WTC11 (cell line): Measurements from ENCODE around the gene CALN1. TPM values are rescaled to one million over a fixed set of nuclear protein-coding genes. Genes with fewer than 3 reads are reported as not detected.

Experiments
- ATAC-seq: fragments of 200-7000 bp; cut with Tn5 transposase; 2 replicates; pipeline ENCODE4 v1.10.0; 2021; ENCODE audit warnings: mild to moderate bottlenecking, moderate library complexity
- CTCF ChIA-PET: fragments of 300-600 bp; sonication (Branson Sonifier 250); formaldehyde crosslinking; loops from one replicate; lab custom pipeline; 2021; ENCODE audit warnings: antibody characterized with exemption; lab: Charles Lee
- POLR2A ChIA-PET: fragments of 350-600 bp; sonication (Branson Sonifier 250); formaldehyde crosslinking; loops from one replicate; lab custom pipeline; 2021; ENCODE audit warnings: antibody characterized with exemption; lab: Charles Lee
- DNase-seq: peaks from one replicate; pipeline ENCODE4 v3.0.0; 2021; ENCODE audit warnings: low spot score
- H3K27ac Mint-ChIP-seq: 2 replicates; pipeline ENCODE4 v1.8.0; 2021; ENCODE audit warnings: mixed read lengths
- H3K27me3 Mint-ChIP-seq: 2 replicates; pipeline ENCODE4 v1.8.0; 2021; ENCODE audit warnings: low read depth, mild to moderate bottlenecking, moderate library complexity, mixed read lengths
- H3K36me3 Mint-ChIP-seq: 2 replicates; pipeline ENCODE4 v1.8.0; 2021; ENCODE audit warnings: mixed read lengths
- H3K4me1 Mint-ChIP-seq: 2 replicates; pipeline ENCODE4 v1.8.0; 2022; ENCODE audit warnings: mixed read lengths
- H3K4me3 Mint-ChIP-seq: 2 replicates; pipeline ENCODE4 v1.8.0; 2021; ENCODE audit warnings: mild to moderate bottlenecking, moderate library complexity, mixed read lengths
- H3K9me3 Mint-ChIP-seq: 2 replicates; pipeline ENCODE4 v1.8.0; 2021; ENCODE audit warnings: mixed read lengths
- ATF2 ChIP-seq: sonication (generic); formaldehyde crosslinking; IDR thresholded peaks from 2 replicates; pipeline ENCODE4 v1.8.1; 2022; ENCODE audit warnings: low read depth, missing genetic modification reagents, borderline replicate concordance
- CREM ChIP-seq: sonication (generic); formaldehyde crosslinking; IDR thresholded peaks from 2 replicates; pipeline ENCODE4 v1.8.1; 2022; ENCODE audit warnings: mild to moderate bottlenecking, missing genetic modification reagents, moderate library complexity
- E2F4 ChIP-seq: sonication (generic); formaldehyde crosslinking; IDR thresholded peaks from 2 replicates; pipeline ENCODE4 v1.8.1; 2022; ENCODE audit warnings: low read depth, mild to moderate bottlenecking, moderate library complexity, missing genetic modification reagents, borderline replicate concordance
- ETV6 ChIP-seq: sonication (generic); formaldehyde crosslinking; IDR thresholded peaks from 2 replicates; pipeline ENCODE4 v1.8.1; 2022; ENCODE audit warnings: mild to moderate bottlenecking, missing genetic modification reagents
- FOXJ3 ChIP-seq: sonication (generic); formaldehyde crosslinking; IDR thresholded peaks from 2 replicates; pipeline ENCODE4 v1.9.0; 2021; ENCODE audit warnings: missing genetic modification reagents, mild to moderate bottlenecking, borderline replicate concordance
- FOXP1 ChIP-seq: sonication (generic); formaldehyde crosslinking; IDR thresholded peaks from 2 replicates; pipeline ENCODE4 v1.8.0; 2022; ENCODE audit warnings: missing genetic modification reagents, mild to moderate bottlenecking, moderate library complexity, borderline replicate concordance
- GRHL2 ChIP-seq: fragments of 250-450 bp; sonication (Bioruptor Pico); IDR thresholded peaks from 2 replicates; pipeline ENCODE4 v1.8.0; 2022; ENCODE audit warnings: mild to moderate bottlenecking, moderate library complexity; ENCODE audit not compliant: insufficient replicate concordance, severe bottlenecking
- GTF2I ChIP-seq: fragments of 250-450 bp; sonication (Bioruptor Pico); conservative IDR thresholded peaks from 2 replicates; pipeline ENCODE4 v1.4.0; 2021; ENCODE audit warnings: mild to moderate bottlenecking
- HMGA2 ChIP-seq: fragments of 250-450 bp; sonication (Bioruptor Pico); IDR thresholded peaks from 2 replicates; pipeline ENCODE4 v1.4.0; 2021; ENCODE audit warnings: mild to moderate bottlenecking, moderate library complexity
- IRF1 ChIP-seq: sonication (generic); formaldehyde crosslinking; IDR thresholded peaks from 2 replicates; pipeline ENCODE4 v1.8.0; 2023; ENCODE audit warnings: missing genetic modification reagents
- JUN ChIP-seq: sonication (generic); formaldehyde crosslinking; IDR thresholded peaks from 2 replicates; pipeline ENCODE4 v1.8.0; 2023; ENCODE audit warnings: mild to moderate bottlenecking, missing genetic modification reagents
- MLX ChIP-seq: sonication (generic); formaldehyde crosslinking; IDR thresholded peaks from 2 replicates; pipeline ENCODE4 v1.8.1; 2023; ENCODE audit warnings: mild to moderate bottlenecking, missing genetic modification reagents, moderate library complexity
- MYBL2 ChIP-seq: sonication (generic); formaldehyde crosslinking; IDR thresholded peaks from 2 replicates; pipeline ENCODE4 v1.8.1; 2023; ENCODE audit warnings: mild to moderate bottlenecking, moderate library complexity, missing genetic modification reagents
- PRDM15 ChIP-seq: sonication (generic); formaldehyde crosslinking; IDR thresholded peaks from 2 replicates; pipeline ENCODE4 v1.8.0; 2022; ENCODE audit warnings: missing genetic modification reagents
- SP1 ChIP-seq: sonication (generic); formaldehyde crosslinking; conservative IDR thresholded peaks from 2 replicates; pipeline ENCODE4 v1.8.1; 2022; ENCODE audit warnings: missing genetic modification reagents
- TEAD4 ChIP-seq: sonication (generic); formaldehyde crosslinking; IDR thresholded peaks from 2 replicates; pipeline ENCODE4 v1.8.0; 2022; ENCODE audit warnings: mild to moderate bottlenecking, missing genetic modification reagents
- TP53 ChIP-seq: sonication (generic); formaldehyde crosslinking; IDR thresholded peaks from 2 replicates; pipeline ENCODE4 v1.8.1; 2023; ENCODE audit warnings: mild to moderate bottlenecking, missing genetic modification reagents
- USF2 ChIP-seq: sonication (generic); formaldehyde crosslinking; IDR thresholded peaks from 2 replicates; pipeline ENCODE4 v1.8.1; 2023; ENCODE audit warnings: mild to moderate bottlenecking, missing genetic modification reagents, moderate library complexity
- ZBTB43 ChIP-seq: sonication (generic); formaldehyde crosslinking; IDR thresholded peaks from 2 replicates; pipeline ENCODE4 v1.8.1; 2023; ENCODE audit warnings: mild to moderate bottlenecking, missing genetic modification reagents
- ZNF121 ChIP-seq: sonication (generic); formaldehyde crosslinking; IDR thresholded peaks from 2 replicates; pipeline ENCODE4 v1.8.0; 2023; ENCODE audit warnings: missing genetic modification reagents
- ZNF416 ChIP-seq: fragments of 250-450 bp; sonication (Bioruptor Pico); IDR thresholded peaks from 2 replicates; pipeline ENCODE4 v1.9.0; 2021; ENCODE audit warnings: mild to moderate bottlenecking, inconsistent platforms
- ZSCAN18 ChIP-seq: fragments of 250-450 bp; sonication (Bioruptor Pico); IDR thresholded peaks from 2 replicates; pipeline ENCODE4 v2.1.2; 2022; ENCODE audit warnings: mild to moderate bottlenecking, moderate library complexity
- total RNA-seq: library from RNA; stranded (reverse); gene quantifications from 3 replicates; pipeline ENCODE4 v1.2.3, GENCODE V29; 2021

Gene CALN1
- total RNA-seq, 1 experiment from 2014 or later: 10.5 TPM

- H3K4me3 Mint-ChIP-seq: no peak overlapping the region
- H3K27me3 Mint-ChIP-seq: no peaks in the 10 kb centered on the region
- H3K27ac Mint-ChIP-seq: no peak overlapping the region
- ATAC-seq: no peak
- peaks cover 19% of the 10 kb centered on the region for H3K9me3 Mint-ChIP-seq
- POLR2A ChIA-PET: no interaction called here
- H3K36me3 Mint-ChIP-seq: no peaks in the 10 kb centered on the region
- DNase-seq: no peak
- H3K4me1 Mint-ChIP-seq: no peaks in the 10 kb centered on the region
- CTCF ChIA-PET: no interaction called here
- TF ChIP-seq MYBL2: no peak
- no peak for TF ChIP-seq ZSCAN18 (CRISPR knock-in tag)
- TF ChIP-seq ZBTB43 (CRISPR knock-in tag): no peak
- TF ChIP-seq IRF1: no peak
- no peak for TF ChIP-seq ETV6 (CRISPR knock-in tag)
- no peak for TF ChIP-seq PRDM15 (CRISPR knock-in tag)
- TF ChIP-seq FOXP1 (CRISPR knock-in tag): no peak
- no peak for TF ChIP-seq SP1
- no peak for TF ChIP-seq ZNF416 (CRISPR knock-in tag)
Measured at GRCh38 chr7:72003236-72003635, 408.9 kb downstream of the CALN1 start.

- ChIA-PET POLR2A (no interaction called here), CTCF (no interaction called here)
- H3K27ac Mint-ChIP-seq: no peak overlapping the region
- no peaks in the 10 kb centered on the region for H3K9me3 Mint-ChIP-seq
- H3K4me3 Mint-ChIP-seq: no peak overlapping the region
- ATAC-seq (no peak), DNase-seq (no peak)
- no peaks in the 10 kb centered on the region for H3K27me3 Mint-ChIP-seq
- no peaks in the 10 kb centered on the region for H3K36me3 Mint-ChIP-seq
- H3K4me1 Mint-ChIP-seq: no peaks in the 10 kb centered on the region
- TF ChIP-seq GTF2I (CRISPR knock-in tag): no peak
- TF ChIP-seq FOXJ3 (CRISPR knock-in tag): no peak
- TF ChIP-seq HMGA2 (CRISPR knock-in tag): no peak
- no peak for TF ChIP-seq USF2 (CRISPR knock-in tag)
- no peak for TF ChIP-seq GRHL2 (CRISPR knock-in tag)
- TF ChIP-seq E2F4: no peak
- no peak for TF ChIP-seq CREM
- no peak for TF ChIP-seq ZBTB43 (CRISPR knock-in tag)
- no peak for TF ChIP-seq JUN (CRISPR knock-in tag)
- TF ChIP-seq ATF2: no peak
- TF ChIP-seq MLX (CRISPR knock-in tag): no peak
- TF ChIP-seq TP53 (CRISPR knock-in tag): no peak
- no peak for TF ChIP-seq TEAD4 (CRISPR knock-in tag)
- no peak for TF ChIP-seq ZNF121
Measured at GRCh38 chr7:71996141-71996540, 416.0 kb downstream of the CALN1 start.
